PFSK-1 (cell line): ENCODE measurements around the gene BTBD9.

ENCODE experiments used
- FOXP2 ChIP-seq: optimal IDR thresholded peaks from 2 replicates; pipeline ENCODE3; 2011; ENCODE audit warnings: borderline replicate concordance, control low read depth, inconsistent platforms; ENCODE audit not compliant: insufficient read depth; ENCODE audit errors: extremely low read length, extremely low read depth
- POLR2AphosphoS5 ChIP-seq: IDR thresholded peaks from 2 replicates; pipeline ENCODE4 v1.6.1; 2012; ENCODE audit warnings: low read depth, mild to moderate bottlenecking, control low read depth, low read length, moderate library complexity
- SIN3A ChIP-seq: IDR thresholded peaks from 2 replicates; pipeline ENCODE4 v1.6.1; 2012; ENCODE audit warnings: mild to moderate bottlenecking, low read length, moderate library complexity, borderline replicate concordance; ENCODE audit not compliant: insufficient read depth
- TAF1 ChIP-seq: IDR thresholded peaks from 2 replicates; pipeline ENCODE4 v1.6.1; 2012; ENCODE audit warnings: low read length, control low read depth, borderline replicate concordance; ENCODE audit not compliant: insufficient read depth
- TF ChIP-seq, protein P1 (sequence below), 2 experiments: IDR thresholded peaks; 2 replicates each; pipeline versions ENCODE4 v1.6.1 to v1.8.0; 2011 to 2012; ENCODE audit warnings: low read depth in 2 of 2, low read length in 2 of 2, control low read depth in 1 of 2, inconsistent platforms in 1 of 2, mild to moderate bottlenecking in 1 of 2, moderate library complexity in 1 of 2; ENCODE audit not compliant: insufficient read depth in 1 of 2

DNA sequence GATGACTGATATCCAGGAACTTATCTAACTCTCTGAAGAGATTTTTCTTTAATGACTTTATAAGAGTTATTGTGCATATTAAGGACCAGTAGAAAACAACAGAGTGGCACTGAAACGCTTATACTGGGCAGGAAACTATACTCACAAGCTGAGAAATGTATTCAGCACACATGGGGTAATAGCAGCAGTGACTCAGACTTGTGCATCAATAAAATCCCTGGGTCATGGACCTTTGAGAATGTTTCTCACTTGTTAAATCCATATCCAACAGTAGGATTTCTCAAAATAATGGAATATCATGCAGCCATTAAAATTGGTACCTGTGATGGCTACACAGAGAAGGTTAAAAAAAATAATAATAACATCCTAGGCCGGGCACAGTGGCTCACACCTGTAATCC, 219.5 kb downstream of the BTBD9 start:
- TF ChIP-seq POLR2AphosphoS5: no peak
- TF ChIP-seq TAF1: no peak
- TF ChIP-seq, protein P1, sequence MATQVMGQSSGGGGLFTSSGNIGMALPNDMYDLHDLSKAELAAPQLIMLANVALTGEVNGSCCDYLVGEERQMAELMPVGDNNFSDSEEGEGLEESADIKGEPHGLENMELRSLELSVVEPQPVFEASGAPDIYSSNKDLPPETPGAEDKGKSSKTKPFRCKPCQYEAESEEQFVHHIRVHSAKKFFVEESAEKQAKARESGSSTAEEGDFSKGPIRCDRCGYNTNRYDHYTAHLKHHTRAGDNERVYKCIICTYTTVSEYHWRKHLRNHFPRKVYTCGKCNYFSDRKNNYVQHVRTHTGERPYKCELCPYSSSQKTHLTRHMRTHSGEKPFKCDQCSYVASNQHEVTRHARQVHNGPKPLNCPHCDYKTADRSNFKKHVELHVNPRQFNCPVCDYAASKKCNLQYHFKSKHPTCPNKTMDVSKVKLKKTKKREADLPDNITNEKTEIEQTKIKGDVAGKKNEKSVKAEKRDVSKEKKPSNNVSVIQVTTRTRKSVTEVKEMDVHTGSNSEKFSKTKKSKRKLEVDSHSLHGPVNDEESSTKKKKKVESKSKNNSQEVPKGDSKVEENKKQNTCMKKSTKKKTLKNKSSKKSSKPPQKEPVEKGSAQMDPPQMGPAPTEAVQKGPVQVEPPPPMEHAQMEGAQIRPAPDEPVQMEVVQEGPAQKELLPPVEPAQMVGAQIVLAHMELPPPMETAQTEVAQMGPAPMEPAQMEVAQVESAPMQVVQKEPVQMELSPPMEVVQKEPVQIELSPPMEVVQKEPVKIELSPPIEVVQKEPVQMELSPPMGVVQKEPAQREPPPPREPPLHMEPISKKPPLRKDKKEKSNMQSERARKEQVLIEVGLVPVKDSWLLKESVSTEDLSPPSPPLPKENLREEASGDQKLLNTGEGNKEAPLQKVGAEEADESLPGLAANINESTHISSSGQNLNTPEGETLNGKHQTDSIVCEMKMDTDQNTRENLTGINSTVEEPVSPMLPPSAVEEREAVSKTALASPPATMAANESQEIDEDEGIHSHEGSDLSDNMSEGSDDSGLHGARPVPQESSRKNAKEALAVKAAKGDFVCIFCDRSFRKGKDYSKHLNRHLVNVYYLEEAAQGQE (IDR thresholded peaks at IDR 0.05; ENCODE audit: insufficient read depth in 1 of 2, low read depth in 2 of 2, low read length in 2 of 2): no peak
- no peak for TF ChIP-seq SIN3A
- no peak for TF ChIP-seq FOXP2
